Right lobe of liver (tissue), 6 donors: ENCODE results near the gene AXIN1. TPM values are rescaled to one million over a fixed set of nuclear protein-coding genes. Genes with fewer than 3 reads are reported as not detected.
"Not testable (repeated sequence)": the region's sequence is repeated elsewhere in the genome, so short reads cannot be mapped to it uniquely, and the experiment has no call there.

Experiments
- ATAC-seq, 4 donors: fragments of 200-7000 bp; cut with Tn5 transposase; one replicate each; pipeline ENCODE4 v1.9.1; 2020; ENCODE audit warnings: mild to moderate bottlenecking in 4 of 4, moderate library complexity in 4 of 4
- DNase-seq, 3 donors: peaks; one replicate each; pipeline ENCODE4 v3.0.0-alpha.2; 2020
- H3K27ac ChIP-seq, 3 donors: fragments of 200-600 bp; one replicate each; pipeline ENCODE4 v1.8.0; 2022
- H3K27me3 ChIP-seq, 2 donors: fragments of 200-600 bp; one replicate each; pipeline ENCODE4 v1.8.0; 2022
- H3K36me3 ChIP-seq, 4 donors: fragments of 200-600 bp; sonication (generic) in 1 of 4; one replicate each; pipeline versions ENCODE4 v1.5.1 to v1.8.0; 2017 to 2022; ENCODE audit warnings: control low read depth in 1 of 4
- H3K4me1 ChIP-seq, 4 donors: fragments of 200-600 bp; sonication (generic) in 1 of 4; one replicate each; pipeline versions ENCODE4 v1.5.1 to v1.8.0; 2017 to 2022; ENCODE audit warnings: control low read depth in 1 of 4
- H3K4me3 ChIP-seq, 3 donors: fragments of 200-600 bp; one replicate each; pipeline ENCODE4 v1.8.0; 2022
- H3K9me3 ChIP-seq, 4 donors: fragments of 200-600 bp; sonication (generic) in 1 of 4; one replicate each; pipeline versions ENCODE4 v1.5.1 to v1.8.0; 2017 to 2022; ENCODE audit warnings: control low read depth in 1 of 4
- CTCF ChIP-seq, 4 donors: fragments of 200-600 bp in 3 of 4; fragments of 450-650 bp in 1 of 4; IDR thresholded peaks; one replicate each; pipeline versions ENCODE4 v1.5.1 to v1.8.0; 2016 to 2022; ENCODE audit warnings: antibody characterized with exemption in 4 of 4, mild to moderate bottlenecking in 2 of 4
- POLR2A ChIP-seq: fragments of 450-650 bp; IDR thresholded peaks from one replicate; pipeline ENCODE4 v1.6.1; 2017; ENCODE audit warnings: antibody characterized with exemption, mild to moderate bottlenecking
- WGBS: methylation state at CpG from one replicate; pipeline ENCODE4 v1.1.6; 2018; ENCODE audit warnings: low coverage, low lambda C conversion rate; ENCODE audit not compliant: insufficient coverage; ENCODE audit errors: missing lambda C conversion rate; 5-methylcytosine and 5-hydroxymethylcytosine counted together
- intact Hi-C, 2 donors: fragments of 100-400 bp; cut with DNase I; formaldehyde crosslinking; loops; one replicate each; pipeline versions ENCODE4 v1.11.2 to v1.14.1; 2022
- total RNA-seq, 6 experiments: library from RNA; depleted of rRNA in 2 of 6; stranded (reverse); fragments of >200 nt in 2 of 6; fragmentation: NEBNext Ultra II Directional in 3 of 6; extraction: Animal tissue kit (Norgen Biotek cat#: 25700) in 3 of 6; gene quantifications; one replicate each; pipeline versions ENCODE4 v1.1.0 to v1.2.4, GENCODE V29; 2016 to 2023
- donor health status: DM: no; HTN: yes; CAD: no.
- donor health status: DM: no; HTN: no; CAD: no.
- donor health status: DM: no; HTN: no; CAD: no.
- donor health status: DM: no; HTN: yes; CAD: no.
- donor health status: DM: no; HTN: yes; CAD: no.

The AXIN1 gene
- total RNA-seq, 6 experiments from 2014 or later: 5.5 to 17.4 (median 9.4) TPM

GRCh38 chr16:363110-363765 lies 10.7 kb upstream of the AXIN1 start:
- DNase-seq (no peak), ATAC-seq (no peak)
- Histone ChIP-seq H3K4me1 (no peaks in the 10 kb centered on the region), H3K27ac (no peak overlapping the region), H3K36me3 (peaks cover 0 to 17% (median 0%) of the 10 kb centered on the region in 4 donors), H3K4me3 (no peak overlapping the region), H3K9me3 (no peaks in the 10 kb centered on the region), H3K27me3 (no peaks in the 10 kb centered on the region)
- no peak for TF ChIP-seq POLR2A
- intact Hi-C loops: loop anchor here in 1 of 2 donors (10.0 kb wide), 1 partner anchor 128 kb away; the partner anchor contains the start of gene FAM234A
- WGBS: 52% methylated on average over 5 of the region's 20 CpGs

- H3K27me3 ChIP-seq, H3K9me3 ChIP-seq, ATAC-seq, H3K4me1 ChIP-seq, DNase-seq, H3K27ac ChIP-seq, H3K4me3 ChIP-seq: not testable (repeated sequence)
- intact Hi-C loops: loop anchor here in 1 of 2 donors (10.0 kb wide), 1 partner anchor 128 kb away; the partner anchor contains the start of gene FAM234A
- WGBS: no CpG with 5 or more reads among the region's 24 CpGs
- H3K36me3 ChIP-seq: peaks cover 0 to 11% (median 0%) of the 10 kb centered on the region in 4 donors
Observed at GRCh38 chr16:362702-362999, 10.1 kb upstream of the AXIN1 start.

- intact Hi-C loops: loop anchor here in 1 of 2 donors (10.0 kb wide), 1 partner anchor 127 kb away; the partner anchor contains the start of gene FAM234A
- ATAC-seq: peak; percentile 85 to 95 (median 91)
- DNase-seq: peak; percentile 81 to 85 (median 84)
- no peaks in the 10 kb centered on the region for H3K27me3 ChIP-seq
- peaks cover 0 to 6% (median 0%) of the 10 kb centered on the region in 4 donors for H3K36me3 ChIP-seq
- H3K27ac ChIP-seq: no peak overlapping the region
- H3K4me3 ChIP-seq: no peak overlapping the region
- no peaks in the 10 kb centered on the region for H3K9me3 ChIP-seq
- 13% methylated on average over 7 of the region's 30 CpGs for WGBS
- no peak for TF ChIP-seq POLR2A
- TF ChIP-seq CTCF (IDR thresholded peaks at IDR 0.05): peak; percentile 64 to 82 (median 80)
- H3K4me1 ChIP-seq: no peaks in the 10 kb centered on the region
Observed at GRCh38 chr16:361872-362701, 9.6 kb upstream of the AXIN1 start.

- WGBS: 30% methylated on average over 2 of the region's 30 CpGs
- H3K27me3 ChIP-seq: no peaks in the 10 kb centered on the region
- H3K36me3 ChIP-seq: peaks cover 0 to under 1% (median 0%) of the 10 kb centered on the region in 4 donors
- no peaks in the 10 kb centered on the region for H3K4me1 ChIP-seq
- H3K4me3 ChIP-seq: no peak overlapping the region
- no peak for ATAC-seq
- no peaks in the 10 kb centered on the region for H3K9me3 ChIP-seq
- intact Hi-C loops: loop anchor here in 1 of 2 donors (10.0 kb wide), 1 partner anchor 127 kb away; the partner anchor contains the start of gene FAM234A
- no peak overlapping the region for H3K27ac ChIP-seq
- DNase-seq: peak in 1 of 3 donors; percentile 45
- TF ChIP-seq CTCF (IDR thresholded peaks at IDR 0.05): no peak
- TF ChIP-seq POLR2A: no peak
Observed at GRCh38 chr16:361341-361871, 8.9 kb upstream of the AXIN1 start.

GRCh38 chr16:360698-361336 lies 8.3 kb upstream of the AXIN1 start:
- intact Hi-C loops: loop anchor here in 1 of 2 donors (10.0 kb wide), 1 partner anchor 126 kb away; the partner anchor contains the start of gene FAM234A
- TF ChIP-seq POLR2A: no peak
- no peak for TF ChIP-seq CTCF (IDR thresholded peaks at IDR 0.05)
- WGBS: 68% methylated on average over 8 of the region's 47 CpGs

More at GRCh38 chr16:360698-361336, 8.3 kb upstream of the AXIN1 start:
- no peak overlapping the region for H3K4me3 ChIP-seq
- no peaks in the 10 kb centered on the region for H3K9me3 ChIP-seq
- ATAC-seq: no peak
- no peak for DNase-seq
- H3K36me3 ChIP-seq: no peaks in the 10 kb centered on the region
- no peak overlapping the region for H3K27ac ChIP-seq
- no peaks in the 10 kb centered on the region for H3K4me1 ChIP-seq
- no peaks in the 10 kb centered on the region for H3K27me3 ChIP-seq
